ENCODE measurements around the gene NOLC1.

The NOLC1 gene

DNA sequence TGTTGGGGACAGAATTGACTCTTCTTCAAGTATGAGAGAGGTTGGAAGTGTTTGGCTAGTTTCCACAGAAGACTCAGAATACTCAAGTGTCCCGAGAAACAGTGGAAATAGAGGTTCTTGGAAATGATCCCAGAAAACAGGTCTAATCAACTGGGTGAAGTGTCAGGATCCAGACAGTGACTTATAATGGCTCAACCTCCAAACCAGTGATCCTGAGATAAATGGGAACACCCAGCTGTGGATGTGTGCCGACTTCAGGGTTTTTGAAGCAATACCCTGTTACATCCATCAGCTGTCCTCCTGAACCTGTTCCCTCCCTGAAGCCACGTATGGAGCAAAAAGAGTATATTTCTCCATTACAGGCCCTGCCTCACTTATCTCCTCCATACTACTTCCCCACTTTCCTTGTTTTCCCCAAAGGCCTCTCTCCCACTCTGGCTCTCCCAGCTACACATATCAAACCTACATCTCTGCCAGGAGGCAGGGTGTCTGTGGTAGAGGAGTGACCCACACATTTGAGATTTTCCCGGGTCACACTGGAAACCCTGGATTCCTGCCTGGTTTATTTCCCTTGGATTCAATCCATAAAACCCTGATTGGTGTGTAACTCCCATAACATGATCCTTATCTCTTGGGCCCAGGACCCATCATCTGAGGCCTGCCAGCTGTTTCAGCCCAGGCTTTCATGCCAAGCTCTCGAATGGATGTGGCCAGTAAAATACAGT, 56.3 kb downstream of the NOLC1 start:
- DNase-seq (ENCODE audit: low spot score): no peak

DNA sequence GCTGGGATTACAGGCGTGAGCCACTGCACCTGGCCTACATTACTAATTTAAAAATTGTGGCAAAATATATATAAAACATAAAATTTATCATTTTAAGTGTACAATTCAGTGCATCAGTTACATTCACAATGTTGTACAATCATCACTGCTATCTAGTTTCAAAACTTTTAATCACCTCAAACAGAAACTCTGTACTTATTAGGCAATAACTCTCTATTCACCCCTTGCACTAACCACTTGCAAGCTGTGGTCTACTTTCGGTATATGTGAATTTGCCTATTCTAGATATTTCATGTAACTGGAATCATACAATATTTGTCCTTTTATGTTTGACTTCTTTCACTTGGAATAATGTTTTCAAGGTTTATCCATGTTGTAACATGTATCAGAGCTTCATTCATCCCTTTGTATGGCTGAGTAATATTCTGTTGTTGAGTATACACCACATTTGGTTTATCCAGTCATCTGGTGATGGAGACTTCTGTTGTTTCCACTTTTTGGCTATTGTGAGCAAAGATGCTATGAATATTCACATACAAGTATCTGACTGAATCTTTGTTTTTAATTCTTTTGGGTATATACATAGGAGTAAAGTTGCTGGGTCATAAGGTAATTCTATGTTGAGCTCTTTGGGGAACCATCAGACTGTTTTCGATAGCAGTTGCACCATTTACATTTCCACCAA, 59.6 kb downstream of the NOLC1 start:
- no peak for DNase-seq (ENCODE audit: low spot score)
